Measurements from ENCODE around the gene RNF217. TPM values are rescaled to one million over a fixed set of nuclear protein-coding genes. Genes with fewer than 3 reads are reported as not detected.

Gene RNF217
- total and polyA plus RNA-seq, 10 of the 15 experiments (the other 5 are each of a cell fraction or from before 2014, with no cell fraction given) = under 0.01 to 11.7 (median 0.04) TPM; not detected in 3

DNA sequence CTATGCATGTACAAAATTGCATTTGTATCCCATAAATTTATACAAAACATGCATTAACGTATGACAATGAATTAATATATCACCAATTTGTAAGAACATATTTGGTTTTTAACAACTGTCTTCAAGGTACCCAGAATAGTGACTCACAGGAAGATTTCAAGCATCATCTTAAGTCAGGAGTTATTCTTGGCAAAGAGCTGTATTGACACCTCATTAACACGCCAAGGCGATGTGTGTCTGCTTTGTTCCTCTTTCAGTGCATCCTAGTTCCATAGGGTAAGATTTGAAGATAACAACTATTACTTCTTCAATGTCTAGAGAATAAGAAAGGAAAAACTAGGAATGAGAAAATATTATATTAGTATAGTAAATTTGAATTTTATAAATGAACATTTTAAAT lies 155.6 kb downstream of the RNF217 start (continued):
- TF ChIP-seq, protein P1, sequence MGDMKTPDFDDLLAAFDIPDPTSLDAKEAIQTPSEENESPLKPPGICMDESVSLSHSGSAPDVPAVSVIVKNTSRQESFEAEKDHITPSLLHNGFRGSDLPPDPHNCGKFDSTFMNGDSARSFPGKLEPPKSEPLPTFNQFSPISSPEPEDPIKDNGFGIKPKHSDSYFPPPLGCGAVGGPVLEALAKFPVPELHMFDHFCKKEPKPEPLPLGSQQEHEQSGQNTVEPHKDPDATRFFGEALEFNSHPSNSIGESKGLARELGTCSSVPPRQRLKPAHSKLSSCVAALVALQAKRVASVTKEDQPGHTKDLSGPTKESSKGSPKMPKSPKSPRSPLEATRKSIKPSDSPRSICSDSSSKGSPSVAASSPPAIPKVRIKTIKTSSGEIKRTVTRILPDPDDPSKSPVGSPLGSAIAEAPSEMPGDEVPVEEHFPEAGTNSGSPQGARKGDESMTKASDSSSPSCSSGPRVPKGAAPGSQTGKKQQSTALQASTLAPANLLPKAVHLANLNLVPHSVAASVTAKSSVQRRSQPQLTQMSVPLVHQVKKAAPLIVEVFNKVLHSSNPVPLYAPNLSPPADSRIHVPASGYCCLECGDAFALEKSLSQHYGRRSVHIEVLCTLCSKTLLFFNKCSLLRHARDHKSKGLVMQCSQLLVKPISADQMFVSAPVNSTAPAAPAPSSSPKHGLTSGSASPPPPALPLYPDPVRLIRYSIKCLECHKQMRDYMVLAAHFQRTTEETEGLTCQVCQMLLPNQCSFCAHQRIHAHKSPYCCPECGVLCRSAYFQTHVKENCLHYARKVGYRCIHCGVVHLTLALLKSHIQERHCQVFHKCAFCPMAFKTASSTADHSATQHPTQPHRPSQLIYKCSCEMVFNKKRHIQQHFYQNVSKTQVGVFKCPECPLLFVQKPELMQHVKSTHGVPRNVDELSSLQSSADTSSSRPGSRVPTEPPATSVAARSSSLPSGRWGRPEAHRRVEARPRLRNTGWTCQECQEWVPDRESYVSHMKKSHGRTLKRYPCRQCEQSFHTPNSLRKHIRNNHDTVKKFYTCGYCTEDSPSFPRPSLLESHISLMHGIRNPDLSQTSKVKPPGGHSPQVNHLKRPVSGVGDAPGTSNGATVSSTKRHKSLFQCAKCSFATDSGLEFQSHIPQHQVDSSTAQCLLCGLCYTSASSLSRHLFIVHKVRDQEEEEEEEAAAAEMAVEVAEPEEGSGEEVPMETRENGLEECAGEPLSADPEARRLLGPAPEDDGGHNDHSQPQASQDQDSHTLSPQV (IDR thresholded peaks at IDR 0.05) = no peak

DNA sequence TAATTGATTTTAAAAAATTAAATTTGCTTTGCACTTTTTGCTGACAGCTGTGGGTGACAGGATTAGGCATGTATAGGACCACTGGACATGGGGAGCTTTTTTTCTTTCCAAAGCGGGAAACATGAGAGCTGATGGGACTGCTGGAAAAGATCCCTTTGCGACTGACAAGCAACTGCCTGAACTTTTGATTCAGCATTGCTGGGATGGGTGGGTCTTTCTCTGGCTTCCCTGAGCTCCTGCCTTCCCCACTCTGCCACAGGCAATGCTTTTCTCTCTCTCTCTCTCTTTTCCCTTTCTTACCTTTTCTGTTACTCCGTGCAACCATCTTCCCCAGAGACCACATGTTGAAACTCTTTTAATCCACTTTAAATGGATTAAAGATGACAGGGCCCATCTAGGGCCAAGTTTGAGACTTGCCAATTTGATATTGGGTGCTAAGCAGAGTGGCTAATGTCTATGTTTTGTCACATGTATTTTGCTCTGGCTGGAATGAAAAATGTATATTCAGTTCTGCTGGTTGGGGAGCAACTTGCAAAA lies 157.9 kb downstream of the RNF217 start:
- Histone ChIP-seq H3K9me3 (replicated peaks; ENCODE audit: control insufficient read depth, insufficient read depth, low read length) (no peaks in the 10 kb centered on the region), H4K20me1 (ENCODE audit: control insufficient read depth, insufficient read depth) (no peaks in the 10 kb centered on the region), H3K27ac (ENCODE audit: control insufficient read depth, insufficient read depth) (no peak overlapping the region), H3K4me1 (ENCODE audit: control insufficient read depth, insufficient read depth, low read length) (no peaks in the 10 kb centered on the region), H3K4me3 (no peak overlapping the region), H3K79me2 (ENCODE audit: control insufficient read depth, insufficient read depth, low read length) (no peaks in the 10 kb centered on the region), H3K4me2 (ENCODE audit: control insufficient read depth, insufficient read depth) (no peak overlapping the region), H3K9ac (ENCODE audit: control insufficient read depth, insufficient read depth, low read length) (no peak overlapping the region), H2AFZ (ENCODE audit: control insufficient read depth, low read depth, low read length) (no peak overlapping the region), H3K36me3 (ENCODE audit: control insufficient read depth in 2 of 2, insufficient read depth in 2 of 2, low read length in 1 of 2) (no peaks in the 10 kb centered on the region), H3K27me3 (replicated peaks in 1 of 2; ENCODE audit: control insufficient read depth in 2 of 2, insufficient read depth in 2 of 2, low read length in 1 of 2) (no peaks in the 10 kb centered on the region; a peak in 1 of 4 replicates)
- CTCF ChIA-PET = interaction anchor here (1.4 kb wide), 1 partner anchor 250 kb away, joined by 5 read pairs; no protein-coding TSS in a partner anchor
- in situ Hi-C loops (cut with MboI) = no loop called here
- DNase-seq (ENCODE audit: low read depth, low spot score) (no peak), ATAC-seq (no peak), FAIRE-seq (no peak)
- no TSS peak for BruUV-seq (replicated peaks)
- RAD21 ChIA-PET (ENCODE audit: unreplicated experiment) = no interaction called here
- TF ChIP-seq IRF4 (IDR thresholded peaks at IDR 0.05; ENCODE audit: low read depth, low read length) (no peak), ZNF24 (IDR thresholded peaks at IDR 0.05) (no peak), ESRRA (IDR thresholded peaks at IDR 0.05; ENCODE audit: low read length) (no peak)
- SMC1A ChIA-PET (ENCODE audit: uncharacterized antibody, unreplicated experiment) = interaction anchor here (1.1 kb wide), 1 partner anchor 9 kb away, joined by 3 read pairs; no protein-coding TSS in a partner anchor
- 15% methylated on average over 3 of the region's 3 CpGs for WGBS (ENCODE audit: insufficient coverage, insufficient replicate concordance, low lambda C conversion rate, missing lambda C conversion rate)
- intact Hi-C loops (cut with micrococcal nuclease; ENCODE audit: unreplicated experiment) = no loop called here
- POLR2A ChIA-PET = no interaction called here
